Fibroblast of lung (primary cell): ENCODE results near the gene SHISAL1. TPM values are rescaled to one million over a fixed set of nuclear protein-coding genes. Genes with fewer than 3 reads are reported as not detected.
A peak's percentile ranks its signal among the peaks of the same experiment; 100 is the strongest.

Source experiments
- DNase-seq, 2 donors: peaks; one replicate each; pipeline versions ENCODE4 v3.0.0 to v3.0.0-alpha.2; 2010; ENCODE audit warnings: low read depth in 2 of 2
- H2AFZ ChIP-seq: 2 replicates; pipeline ENCODE4 v1.5.1; 2012; ENCODE audit warnings: low read length, control low read depth, inconsistent platforms
- H3K27ac ChIP-seq: 2 replicates; pipeline ENCODE4 v1.5.1; 2011; ENCODE audit warnings: low read length, control low read depth; ENCODE audit not compliant: insufficient read depth
- H3K27me3 ChIP-seq: 2 replicates; pipeline ENCODE4 v1.5.1; 2011; ENCODE audit warnings: mild to moderate bottlenecking, low read length; ENCODE audit not compliant: control insufficient read depth, insufficient read depth
- H3K36me3 ChIP-seq: 2 replicates; pipeline ENCODE4 v1.5.1; 2011; ENCODE audit warnings: low read length; ENCODE audit not compliant: control insufficient read depth, insufficient read depth
- H3K4me1 ChIP-seq: 2 replicates; pipeline ENCODE4 v1.5.1; 2011; ENCODE audit warnings: low read length; ENCODE audit not compliant: control insufficient read depth, insufficient read depth; ENCODE audit errors: extremely low read depth
- H3K4me2 ChIP-seq: 2 replicates; pipeline ENCODE4 v1.5.1; 2011; ENCODE audit warnings: low read length, control low read depth; ENCODE audit not compliant: insufficient read depth; ENCODE audit errors: extremely low read depth
- H3K4me3 ChIP-seq, 4 experiments: fragments of 200-600 bp in 1 of 4; sonication (generic) in 1 of 4; replicated peaks in 1 of 4; 2 replicates each; pipeline ENCODE4 v1.5.1; 2011 to 2016; ENCODE audit warnings: low read length in 4 of 4, low read depth in 3 of 4, mild to moderate bottlenecking in 3 of 4, control low read depth in 2 of 4, inconsistent platforms in 1 of 4, mixed read lengths in 1 of 4; ENCODE audit not compliant: insufficient read depth in 1 of 4; ENCODE audit errors: control extremely low read depth in 1 of 4
- H3K79me2 ChIP-seq: 2 replicates; pipeline ENCODE4 v1.5.1; 2012; ENCODE audit warnings: mild to moderate bottlenecking, low read length, inconsistent platforms; ENCODE audit not compliant: control insufficient read depth, insufficient read depth
- H3K9ac ChIP-seq: 2 replicates; pipeline ENCODE4 v1.5.1; 2011; ENCODE audit warnings: mild to moderate bottlenecking, low read length, control low read depth; ENCODE audit not compliant: insufficient read depth
- H3K9me3 ChIP-seq: 2 replicates; pipeline ENCODE4 v1.5.1; 2012; ENCODE audit warnings: low read depth, low read length; ENCODE audit not compliant: control insufficient read depth, insufficient read depth
- H4K20me1 ChIP-seq: 2 replicates; pipeline ENCODE4 v1.5.1; 2011; ENCODE audit warnings: low read length; ENCODE audit not compliant: control insufficient read depth, insufficient read depth; ENCODE audit errors: extremely low read depth
- CTCF ChIP-seq, 2 donors: IDR thresholded peaks in 1 of 2; conservative IDR thresholded peaks in 1 of 2; 1 replicate in 1 of 2; 2 replicates in 1 of 2; pipeline ENCODE4 v1.5.1; 2011 to 2012; ENCODE audit warnings: low read length in 2 of 2, control low read depth in 1 of 2, inconsistent platforms in 1 of 2, low read depth in 1 of 2, mild to moderate bottlenecking in 1 of 2
- EZH2 ChIP-seq: IDR thresholded peaks from 2 replicates; pipeline ENCODE4 v1.5.1; 2012; ENCODE audit warnings: low read length, control low read depth, mild to moderate bottlenecking; ENCODE audit errors: missing control alignments
- polyA plus RNA-seq, 2 donors: library from polyadenylated mRNA; depleted of rRNA in 1 of 2; stranded (reverse) in 1 of 2; unstranded in 1 of 2; fragments of >200 nt; gene quantifications; 2 replicates each; pipeline ENCODE4 v1.2.1, GENCODE V29; 2011 to 2012; ENCODE audit warnings: missing spikeins in 1 of 2
- total RNA-seq: library from RNA; depleted of rRNA; stranded (reverse); fragments of >200 nt; gene quantifications from 2 replicates; pipeline ENCODE4 v1.2.1, GENCODE V29; 2014

The SHISAL1 gene
- total and polyA plus RNA-seq, 2 donors (not counting 1 experiment from before 2014, with no cell fraction given): 0.73 to 3.5 TPM

GRCh38 chr22:44351685-44352377 lies 39.1 kb upstream of the SHISAL1 start:
- Histone ChIP-seq H3K27me3 (no peaks in the 10 kb centered on the region), H4K20me1 (no peaks in the 10 kb centered on the region), H3K27ac (no peak overlapping the region), H3K4me1 (peaks cover 15% of the 10 kb centered on the region), H2AFZ (no peak overlapping the region), H3K79me2 (no peaks in the 10 kb centered on the region), H3K9ac (no peak overlapping the region), H3K36me3 (no peaks in the 10 kb centered on the region), H3K4me2 (peak overlapping the region; percentile 85), H3K9me3 (no peaks in the 10 kb centered on the region), H3K4me3 (no peak overlapping the region)
- TF ChIP-seq CTCF (conservative IDR thresholded peaks at IDR 0.05 in 1 of 2, IDR thresholded peaks at IDR 0.05 in 1 of 2; ENCODE audit: low read depth in 1 of 2, low read length in 2 of 2) (peak in 1 of 2 donors; percentile 11), EZH2 (no peak)
- peak; percentile 88 to 94 for DNase-seq

DNA sequence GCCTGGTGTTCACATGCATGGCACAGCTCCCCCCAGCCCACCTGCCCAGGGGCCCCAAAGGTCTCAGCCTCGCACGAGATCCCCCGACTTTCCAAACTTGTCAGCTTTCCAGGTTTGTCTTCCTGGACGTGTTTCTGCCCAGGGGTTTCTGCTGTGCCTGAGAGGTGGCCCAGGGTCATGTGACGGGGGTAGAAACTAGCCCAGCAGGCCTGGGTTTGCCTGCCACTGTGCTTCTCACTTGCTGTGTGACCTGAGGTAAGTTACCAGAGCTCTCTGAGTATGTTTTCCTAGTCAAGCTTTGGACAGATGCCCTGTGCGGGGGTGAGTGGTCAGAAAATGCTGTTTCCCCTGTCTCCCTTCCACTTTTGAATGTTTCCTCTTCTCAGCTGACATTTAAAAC lies 38.3 kb upstream of the SHISAL1 start:
- no peak overlapping the region for H3K4me3 ChIP-seq
- H4K20me1 ChIP-seq: no peaks in the 10 kb centered on the region
- no peaks in the 10 kb centered on the region for H3K36me3 ChIP-seq
- no peaks in the 10 kb centered on the region for H3K79me2 ChIP-seq
- no peak overlapping the region for H2AFZ ChIP-seq
- no peaks in the 10 kb centered on the region for H3K27me3 ChIP-seq
- no peak overlapping the region for H3K9ac ChIP-seq
- no peak for DNase-seq
- peak overlapping the region; percentile 1 for H3K27ac ChIP-seq
- TF ChIP-seq CTCF (conservative IDR thresholded peaks at IDR 0.05 in 1 of 2, IDR thresholded peaks at IDR 0.05 in 1 of 2; ENCODE audit: low read depth in 1 of 2, low read length in 2 of 2) (no peak), EZH2 (no peak)
- H3K4me2 ChIP-seq: no peak overlapping the region
- H3K4me1 ChIP-seq: peaks cover 15% of the 10 kb centered on the region
- H3K9me3 ChIP-seq: no peaks in the 10 kb centered on the region

DNA sequence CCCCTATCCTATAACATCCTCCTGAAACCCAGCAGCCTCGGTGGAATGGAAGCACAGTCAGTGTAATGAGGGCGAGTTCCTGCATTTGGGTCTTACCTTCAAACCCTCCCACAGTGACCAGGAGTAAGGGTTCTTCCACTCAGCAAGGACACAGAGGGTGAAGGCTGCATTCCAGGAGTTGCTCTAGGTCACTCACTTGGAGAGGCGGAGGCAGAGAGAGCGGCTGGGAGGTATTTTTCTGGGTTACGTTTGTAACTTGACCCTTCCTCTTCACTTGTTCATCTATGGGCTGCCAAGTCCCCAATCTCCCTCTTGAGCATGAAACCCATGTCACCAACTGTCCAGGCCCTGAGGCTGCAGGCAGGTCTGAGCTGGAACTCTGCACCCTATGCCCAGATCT lies 36.8 kb upstream of the SHISAL1 start:
- Histone ChIP-seq H3K27me3 (peaks cover 5% of the 10 kb centered on the region), H3K4me3 (no peak overlapping the region), H4K20me1 (no peaks in the 10 kb centered on the region), H3K4me1 (peaks cover 15% of the 10 kb centered on the region), H3K9ac (no peak overlapping the region), H3K27ac (no peak overlapping the region), H3K9me3 (no peaks in the 10 kb centered on the region), H3K79me2 (no peaks in the 10 kb centered on the region), H3K4me2 (no peak overlapping the region), H2AFZ (no peak overlapping the region), H3K36me3 (no peaks in the 10 kb centered on the region)
- TF ChIP-seq EZH2 (no peak), CTCF (conservative IDR thresholded peaks at IDR 0.05 in 1 of 2, IDR thresholded peaks at IDR 0.05 in 1 of 2; ENCODE audit: low read depth in 1 of 2, low read length in 2 of 2) (no peak)
- no peak for DNase-seq
